Bladder microvascular endothelial cell (primary cell): Measurements from ENCODE around the gene PAIP2B. TPM values are rescaled to one million over a fixed set of nuclear protein-coding genes. Genes with fewer than 3 reads are reported as not detected.

Experiments used
- total RNA-seq: library from RNA; depleted of rRNA; stranded (reverse); fragments of >200 nt; gene quantifications from 2 replicates; pipeline ENCODE4 v1.2.3, GENCODE V29; 2014

PAIP2B gene, protein sequence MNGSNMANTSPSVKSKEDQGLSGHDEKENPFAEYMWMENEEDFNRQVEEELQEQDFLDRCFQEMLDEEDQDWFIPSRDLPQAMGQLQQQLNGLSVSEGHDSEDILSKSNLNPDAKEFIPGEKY
- total RNA-seq = 0.65 and 1.8 TPM in 2 replicates

DNA sequence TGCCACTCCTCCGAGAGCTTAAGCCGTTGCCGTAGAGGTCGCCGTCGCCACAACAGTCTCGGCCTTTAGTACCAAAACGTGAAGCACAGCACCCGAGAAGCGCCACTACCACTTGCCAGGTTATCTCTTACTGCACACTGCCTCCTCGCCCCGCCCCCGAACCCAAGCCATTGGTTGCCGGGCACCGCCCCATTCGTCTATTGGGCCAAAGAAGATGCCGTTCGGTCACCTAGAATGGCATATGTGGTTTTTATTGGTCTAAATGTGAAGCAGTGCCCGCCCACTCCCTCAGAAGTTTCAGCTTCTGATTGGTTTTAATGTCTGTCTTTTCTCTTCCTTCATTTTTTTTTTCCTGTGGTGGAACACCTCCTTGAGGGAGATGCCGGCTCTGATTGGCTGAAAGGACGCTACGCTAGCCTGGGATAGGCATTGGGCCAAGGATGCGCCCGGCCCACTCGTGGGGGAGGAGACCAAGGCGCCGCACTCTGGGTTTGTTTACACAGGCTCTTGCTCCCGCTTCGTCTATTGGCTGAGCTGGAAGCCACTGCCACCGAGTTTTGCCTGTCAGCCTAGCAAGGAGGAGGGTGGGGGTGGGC is at the start of gene PAIP2B:
TSS of gene PAIP2B (minus strand) at position 139 of the 596 bp plus-strand sequence. CDS start 24,514 bp downstream, outside the sequence.

Other genes starting within 250 kb of the PAIP2B start
- gene ANKRD53, start 248.5 kb downstream of the PAIP2B start, total RNA-seq = 0.32 and 0.38 TPM in 2 replicates
- gene TEX261, start 232.2 kb downstream of the PAIP2B start, total RNA-seq = 17.3 and 50.3 TPM in 2 replicates
- 51.5 and 74.3 TPM in 2 replicates for gene NAGK, start 158.5 kb downstream of the PAIP2B start, total RNA-seq
- 7.6 and 9.9 TPM in 2 replicates for gene MCEE, start 96.9 kb downstream of the PAIP2B start, total RNA-seq
- gene MPHOSPH10, start 96.5 kb downstream of the PAIP2B start, total RNA-seq = 9.7 and 21.1 TPM in 2 replicates
- gene ZNF638, start 104.7 kb upstream of the PAIP2B start, total RNA-seq = 71.4 and 187 TPM in 2 replicates
- gene DYSF, start 226.5 kb upstream of the PAIP2B start, total RNA-seq = 166 and 175 TPM in 2 replicates